Keratinocyte (primary cell): ENCODE results near the gene UBE3A.

ENCODE experiments used
- CTCF ChIP-seq, 3 experiments: IDR thresholded peaks in 1 of 3; conservative IDR thresholded peaks in 1 of 3; optimal IDR thresholded peaks in 1 of 3; 2 replicates in 2 of 3; 3 replicates in 1 of 3; pipeline versions ENCODE3 to v1.5.1; 2011; ENCODE audit warnings: low read length in 3 of 3, mild to moderate bottlenecking in 3 of 3, moderate library complexity in 2 of 3, control low read depth in 1 of 3, inconsistent platforms in 1 of 3; ENCODE audit not compliant: insufficient read depth in 2 of 3; ENCODE audit errors: extremely low read depth in 1 of 3
- EZH2 ChIP-seq: IDR thresholded peaks from one replicate; pipeline ENCODE4 v1.6.1; 2012; ENCODE audit warnings: inconsistent platforms, mild to moderate bottlenecking, low read length, moderate library complexity

GRCh38 chr15:25470230-25470629 is 31.4 kb upstream of the UBE3A start:
- no peak for TF ChIP-seq CTCF (optimal IDR thresholded peaks at IDR 0.05 in 1 of 3, IDR thresholded peaks at IDR 0.05 in 1 of 3, conservative IDR thresholded peaks at IDR 0.05 in 1 of 3; ENCODE audit: extremely low read depth in 1 of 3, insufficient read depth in 2 of 3, low read length in 3 of 3)
- no peak for TF ChIP-seq EZH2
